Measurements from ENCODE around the gene ADAM12. TPM values are rescaled to one million over a fixed set of nuclear protein-coding genes. Genes with fewer than 3 reads are reported as not detected.

Gene ADAM12
- polyA plus RNA-seq, 1 of the 3 experiments (the other 2 are of a cell fraction), result 25.0 TPM

- no peak overlapping the region for H3K4me3 ChIP-seq (ENCODE audit: low read depth in 2 of 2, low read length in 1 of 2)
- H3K4me2 ChIP-seq, result no peak overlapping the region
- TF ChIP-seq MXI1 (IDR thresholded peaks at IDR 0.05; ENCODE audit: low read depth, low read length) (no peak), EZH2phosphoT487 (IDR thresholded peaks at IDR 0.05; ENCODE audit: borderline replicate concordance, low read depth) (no peak), TEAD4 (IDR thresholded peaks at IDR 0.05; ENCODE audit: borderline replicate concordance, insufficient read depth) (no peak), RXRA (IDR thresholded peaks at IDR 0.05; ENCODE audit: borderline replicate concordance, low read depth) (no peak)
- ChIA-PET CTCF (no interaction called here), POLR2A (no interaction called here)
- no peaks in the 10 kb centered on the region for H3K9me2 ChIP-seq
- no peak overlapping the region for H3K27ac ChIP-seq (ENCODE audit: low read depth in 2 of 2, low read length in 1 of 2)
- peaks cover 12 to 13% of the 10 kb centered on the region in 2 experiments; a peak in 3 of 4 replicates for H3K4me1 ChIP-seq (ENCODE audit: control insufficient read depth in 1 of 2, insufficient read depth in 2 of 2, low read depth in 1 of 2, low read length in 1 of 2)
- H3K27me3 ChIP-seq (ENCODE audit: insufficient read depth), result no peaks in the 10 kb centered on the region
- H3F3A ChIP-seq (replicated peaks; ENCODE audit: insufficient read depth), result peaks cover 17% of the 10 kb centered on the region
- H4K20me1 ChIP-seq (ENCODE audit: insufficient read depth), result no peaks in the 10 kb centered on the region
- WGBS (ENCODE audit: low lambda C conversion rate), result 96% methylated on average over 2 of the region's 2 CpGs
- peaks cover 0 to 3% of the 10 kb centered on the region in 2 experiments for H3K36me3 ChIP-seq (replicated peaks in 1 of 2; ENCODE audit: control insufficient read depth in 1 of 2, insufficient read depth in 2 of 2, low read length in 1 of 2)
- H3K9ac ChIP-seq, result no peak overlapping the region
- H3K9me3 ChIP-seq, result no peaks in the 10 kb centered on the region
- no peaks in the 10 kb centered on the region for H3K79me2 ChIP-seq (ENCODE audit: insufficient read depth)
- DNase-seq, result no peak
- no peak overlapping the region for H2AFZ ChIP-seq (ENCODE audit: low read depth)
Observed at GRCh38 chr10:126068322-126068721, 320.0 kb downstream of the ADAM12 start.

DNA sequence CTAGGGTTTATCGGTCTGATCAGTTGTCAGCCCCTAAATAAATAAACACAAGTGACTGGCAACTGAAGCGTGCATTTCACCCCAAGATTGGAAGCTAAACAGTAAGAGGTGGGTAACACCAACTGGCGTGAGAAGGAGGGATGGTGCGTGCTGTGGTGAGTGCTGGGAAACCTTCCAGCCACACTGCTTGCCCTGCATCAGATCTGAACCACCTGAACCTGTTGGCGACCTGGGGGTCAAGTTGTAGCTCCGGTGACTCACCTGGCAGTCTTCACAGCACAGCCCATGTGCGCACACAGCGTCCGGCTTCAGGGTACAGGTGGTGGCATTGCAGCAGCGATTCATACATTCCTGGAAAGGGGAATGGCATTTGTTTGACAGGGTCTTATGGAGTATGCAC, 321.8 kb downstream of the ADAM12 start:
- H3K27ac ChIP-seq (ENCODE audit: low read depth in 2 of 2, low read length in 1 of 2), result peak overlapping the region; percentile 11 to 60; a peak in 2 of 4 replicates
- no peak for DNase-seq
- H3K79me2 ChIP-seq (ENCODE audit: insufficient read depth), result no peaks in the 10 kb centered on the region
- H3K4me2 ChIP-seq, result no peak overlapping the region; the same call in 1 of the 2 replicates
- H3K9me2 ChIP-seq, result no peaks in the 10 kb centered on the region
- H3K4me3 ChIP-seq (ENCODE audit: low read depth in 2 of 2, low read length in 1 of 2), result no peak overlapping the region
- H3K9ac ChIP-seq, result no peak overlapping the region
- H4K20me1 ChIP-seq (ENCODE audit: insufficient read depth), result no peaks in the 10 kb centered on the region
- H3K36me3 ChIP-seq (replicated peaks in 1 of 2; ENCODE audit: control insufficient read depth in 1 of 2, insufficient read depth in 2 of 2, low read length in 1 of 2), result peaks cover 0 to 3% of the 10 kb centered on the region in 2 experiments
- peaks cover 24% of the 10 kb centered on the region for H3F3A ChIP-seq (replicated peaks; ENCODE audit: insufficient read depth)
- TF ChIP-seq NRF1 (IDR thresholded peaks at IDR 0.05; ENCODE audit: low read depth, low read length) (no peak), FOXM1 (IDR thresholded peaks at IDR 0.05; ENCODE audit: low read depth) (no peak), POLR2AphosphoS5 (IDR thresholded peaks at IDR 0.05; ENCODE audit: low read depth, low read length) (no peak)
- 92% methylated on average over 10 of the region's 10 CpGs for WGBS (ENCODE audit: low lambda C conversion rate)
- ChIA-PET CTCF (interaction anchor here (1.3 to 1.8 kb wide), 2 partner anchors 9 to 26 kb away, joined by 3 read pairs; no protein-coding TSS in a partner anchor), POLR2A (no interaction called here)
- H3K27me3 ChIP-seq (ENCODE audit: insufficient read depth), result no peaks in the 10 kb centered on the region
- peaks cover 22 to 27% of the 10 kb centered on the region in 2 experiments; a peak in 3 of 4 replicates for H3K4me1 ChIP-seq (ENCODE audit: control insufficient read depth in 1 of 2, insufficient read depth in 2 of 2, low read depth in 1 of 2, low read length in 1 of 2)
- no peaks in the 10 kb centered on the region for H3K9me3 ChIP-seq
- H2AFZ ChIP-seq (ENCODE audit: low read depth), result no peak overlapping the region

GRCh38 chr10:126065751-126066377, 322.4 kb downstream of the ADAM12 start:
- Histone ChIP-seq H3K27me3 (ENCODE audit: insufficient read depth) (no peaks in the 10 kb centered on the region), H3K4me3 (ENCODE audit: low read depth in 2 of 2, low read length in 1 of 2) (no peak overlapping the region), H3K4me1 (ENCODE audit: control insufficient read depth in 1 of 2, insufficient read depth in 2 of 2, low read depth in 1 of 2, low read length in 1 of 2) (peaks cover 22 to 32% of the 10 kb centered on the region in 2 experiments; a peak in 3 of 4 replicates), H3K36me3 (replicated peaks in 1 of 2; ENCODE audit: control insufficient read depth in 1 of 2, insufficient read depth in 2 of 2, low read length in 1 of 2) (peaks cover 0 to 3% of the 10 kb centered on the region in 2 experiments), H3K9me2 (no peaks in the 10 kb centered on the region), H4K20me1 (ENCODE audit: insufficient read depth) (no peaks in the 10 kb centered on the region), H3K9me3 (no peaks in the 10 kb centered on the region), H3K79me2 (ENCODE audit: insufficient read depth) (no peaks in the 10 kb centered on the region), H3F3A (replicated peaks; ENCODE audit: insufficient read depth) (peaks cover 30% of the 10 kb centered on the region), H3K4me2 (peak overlapping the region; percentile 60; the same call in 1 of the 2 replicates), H2AFZ (ENCODE audit: low read depth) (no peak overlapping the region), H3K27ac (ENCODE audit: low read depth in 2 of 2, low read length in 1 of 2) (peak overlapping the region; percentile 53 to 60), H3K9ac (peak overlapping the region; percentile 6; the same call in 1 of the 2 replicates)
- ChIA-PET CTCF (interaction anchor here (0.7 to 1.8 kb wide), 3 partner anchors 10 to 438 kb away, joined by 3 read pairs; no protein-coding TSS in a partner anchor), POLR2A (interaction anchor here (0.6 kb wide), 1 partner anchor 75 kb away, joined by 4 read pairs; no protein-coding TSS in a partner anchor)
- no peak for DNase-seq
- 62% methylated on average over 9 of the region's 9 CpGs for WGBS (ENCODE audit: low lambda C conversion rate)
- TF ChIP-seq ELF1 (IDR thresholded peaks at IDR 0.05), result no peak
- TF ChIP-seq PBX3 (IDR thresholded peaks at IDR 0.05), result peak; percentile 63
- TF ChIP-seq SMC3 (IDR thresholded peaks at IDR 0.05; ENCODE audit: low read depth, low read length), result no peak
- TF ChIP-seq FOXJ3 (CRISPR knock-in tag; IDR thresholded peaks at IDR 0.05), result no peak
- TF ChIP-seq RFX5 (IDR thresholded peaks at IDR 0.05; ENCODE audit: low read length), result no peak
- no peak for TF ChIP-seq RAD21 (IDR thresholded peaks at IDR 0.05; ENCODE audit: low read length)
- TF ChIP-seq POLR2AphosphoS5 (IDR thresholded peaks at IDR 0.05; ENCODE audit: low read depth, low read length), result peak; percentile 36; the same call in 1 of the 2 replicates
- TF ChIP-seq USF2 (IDR thresholded peaks at IDR 0.05; ENCODE audit: borderline replicate concordance, low read depth, low read length), result no peak
- TF ChIP-seq MEF2A (IDR thresholded peaks at IDR 0.05; ENCODE audit: borderline replicate concordance, low read depth), result no peak
- TF ChIP-seq GATA2 (CRISPR knock-in tag; IDR thresholded peaks at IDR 0.05), result no peak
- no peak for TF ChIP-seq TEAD4 (IDR thresholded peaks at IDR 0.05; ENCODE audit: borderline replicate concordance, insufficient read depth)
- no peak for TF ChIP-seq NRF1 (IDR thresholded peaks at IDR 0.05; ENCODE audit: low read depth, low read length)
- TF ChIP-seq, protein P1, sequence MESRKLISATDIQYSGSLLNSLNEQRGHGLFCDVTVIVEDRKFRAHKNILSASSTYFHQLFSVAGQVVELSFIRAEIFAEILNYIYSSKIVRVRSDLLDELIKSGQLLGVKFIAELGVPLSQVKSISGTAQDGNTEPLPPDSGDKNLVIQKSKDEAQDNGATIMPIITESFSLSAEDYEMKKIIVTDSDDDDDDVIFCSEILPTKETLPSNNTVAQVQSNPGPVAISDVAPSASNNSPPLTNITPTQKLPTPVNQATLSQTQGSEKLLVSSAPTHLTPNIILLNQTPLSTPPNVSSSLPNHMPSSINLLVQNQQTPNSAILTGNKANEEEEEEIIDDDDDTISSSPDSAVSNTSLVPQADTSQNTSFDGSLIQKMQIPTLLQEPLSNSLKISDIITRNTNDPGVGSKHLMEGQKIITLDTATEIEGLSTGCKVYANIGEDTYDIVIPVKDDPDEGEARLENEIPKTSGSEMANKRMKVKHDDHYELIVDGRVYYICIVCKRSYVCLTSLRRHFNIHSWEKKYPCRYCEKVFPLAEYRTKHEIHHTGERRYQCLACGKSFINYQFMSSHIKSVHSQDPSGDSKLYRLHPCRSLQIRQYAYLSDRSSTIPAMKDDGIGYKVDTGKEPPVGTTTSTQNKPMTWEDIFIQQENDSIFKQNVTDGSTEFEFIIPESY (IDR thresholded peaks at IDR 0.05; ENCODE audit: borderline replicate concordance, low read depth), result no peak
- no peak for TF ChIP-seq RCOR1 (IDR thresholded peaks at IDR 0.05; ENCODE audit: low read length)

Data from SK-N-SH (cell line).